ENCODE data around the gene HSDL1. TPM values are rescaled to one million over a fixed set of nuclear protein-coding genes. Genes with fewer than 3 reads are reported as not detected.

The HSDL1 gene
- total RNA-seq, 1 experiment from 2014 or later, result 35.8 TPM

DNA sequence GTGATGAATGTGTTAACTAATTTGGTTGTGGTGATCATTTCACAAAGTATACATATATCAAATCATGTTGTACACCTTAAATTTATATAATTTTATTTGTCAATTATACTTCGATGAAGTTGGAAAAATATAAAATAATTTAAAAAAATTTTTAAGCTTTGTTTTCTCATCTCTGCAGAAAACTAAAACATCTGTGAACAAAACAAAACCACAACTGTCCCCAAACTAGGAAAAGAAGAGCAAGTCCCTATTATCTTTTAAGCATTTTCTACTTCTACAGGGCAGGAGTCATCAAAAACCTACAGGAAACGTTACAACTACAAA is 6.5 kb downstream of the HSDL1 start (continued):
- TF ChIP-seq, protein P1, sequence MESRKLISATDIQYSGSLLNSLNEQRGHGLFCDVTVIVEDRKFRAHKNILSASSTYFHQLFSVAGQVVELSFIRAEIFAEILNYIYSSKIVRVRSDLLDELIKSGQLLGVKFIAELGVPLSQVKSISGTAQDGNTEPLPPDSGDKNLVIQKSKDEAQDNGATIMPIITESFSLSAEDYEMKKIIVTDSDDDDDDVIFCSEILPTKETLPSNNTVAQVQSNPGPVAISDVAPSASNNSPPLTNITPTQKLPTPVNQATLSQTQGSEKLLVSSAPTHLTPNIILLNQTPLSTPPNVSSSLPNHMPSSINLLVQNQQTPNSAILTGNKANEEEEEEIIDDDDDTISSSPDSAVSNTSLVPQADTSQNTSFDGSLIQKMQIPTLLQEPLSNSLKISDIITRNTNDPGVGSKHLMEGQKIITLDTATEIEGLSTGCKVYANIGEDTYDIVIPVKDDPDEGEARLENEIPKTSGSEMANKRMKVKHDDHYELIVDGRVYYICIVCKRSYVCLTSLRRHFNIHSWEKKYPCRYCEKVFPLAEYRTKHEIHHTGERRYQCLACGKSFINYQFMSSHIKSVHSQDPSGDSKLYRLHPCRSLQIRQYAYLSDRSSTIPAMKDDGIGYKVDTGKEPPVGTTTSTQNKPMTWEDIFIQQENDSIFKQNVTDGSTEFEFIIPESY (IDR thresholded peaks at IDR 0.05; ENCODE audit: extremely low read depth, insufficient replicate concordance, low read length), result no peak

DNA sequence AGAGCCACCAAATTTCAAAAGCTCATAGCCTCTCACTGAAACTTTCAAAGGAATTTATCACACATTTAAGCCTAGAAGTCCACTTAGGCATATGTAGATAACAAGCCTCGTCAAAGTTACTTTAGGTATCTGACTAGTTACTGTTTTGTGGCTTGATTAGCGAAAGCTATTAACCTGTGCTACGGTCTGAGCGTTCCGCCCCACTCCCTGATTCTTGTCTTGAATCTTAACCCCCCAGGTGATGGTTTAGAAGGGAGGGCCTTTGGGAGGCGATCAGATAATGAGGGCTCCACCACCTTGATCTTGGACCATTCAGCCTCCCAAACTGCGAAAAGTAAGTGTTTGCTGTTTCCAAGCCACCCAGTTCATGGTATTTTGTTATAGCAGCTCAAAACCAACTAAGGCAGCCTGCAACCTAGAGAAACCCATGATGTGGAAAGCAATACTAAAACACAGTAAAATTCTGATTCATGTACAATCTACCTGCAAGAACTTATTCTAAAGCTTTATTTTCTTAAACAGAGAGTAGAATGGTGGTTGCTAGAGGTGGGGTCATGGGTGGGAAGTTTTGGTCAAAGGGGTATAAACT is 7.1 kb downstream of the HSDL1 start:
- H3K4me3 ChIP-seq (replicated peaks in 1 of 2; ENCODE audit: low read depth in 1 of 2, low read length in 2 of 2), result no peak overlapping the region
- no peak overlapping the region for H2AFZ ChIP-seq (ENCODE audit: low read depth, low read length, poor library complexity, severe bottlenecking)
- ChIA-PET POLR2A (interaction anchor here (0.8 kb wide), 1 partner anchor 21 kb away, joined by 3 read pairs; the partner anchor contains the start of gene MBTPS1), RAD21 (ENCODE audit: low non-redundant PET in 1 of 2, low total read pairs in 2 of 2, uncharacterized antibody in 2 of 2, unreplicated experiment in 2 of 2) (no interaction called here), CTCF (no interaction called here)
- H3K4me1 ChIP-seq (ENCODE audit: control insufficient read depth in 1 of 2, insufficient read depth in 2 of 2, low read length in 2 of 2), result peaks cover 23 to 35% of the 10 kb centered on the region in 2 experiments
- DNase-seq (ENCODE audit: low read depth, low spot score) (no peak), ATAC-seq (no peak)
- H3K27me3 ChIP-seq (ENCODE audit: insufficient read depth, low read length), result no peaks in the 10 kb centered on the region
- BruUV-seq (replicated peaks), result no TSS peak
- intact Hi-C loops (cut with micrococcal nuclease), result no loop called here
- H3K36me3 ChIP-seq (ENCODE audit: control insufficient read depth in 1 of 2, insufficient read depth in 2 of 2, low read length in 2 of 2), result no peaks in the 10 kb centered on the region
- H3K27ac ChIP-seq (ENCODE audit: low read depth, low read length), result no peak overlapping the region
- no peak overlapping the region for H3K9ac ChIP-seq (ENCODE audit: low read length)
- TF ChIP-seq EZH2 (IDR thresholded peaks at IDR 0.05) (no peak), CBX3 (IDR thresholded peaks at IDR 0.05; ENCODE audit: low read depth) (no peak), EGR1 (IDR thresholded peaks at IDR 0.05; ENCODE audit: low read depth) (no peak), ZNF274 (IDR thresholded peaks at IDR 0.05; ENCODE audit: low read depth, low read length) (no peak), SIN3A (IDR thresholded peaks at IDR 0.05; ENCODE audit: low read depth) (no peak), SRF (IDR thresholded peaks at IDR 0.05; ENCODE audit: low read depth) (no peak), YY1 (IDR thresholded peaks at IDR 0.05; ENCODE audit: extremely low read depth, insufficient replicate concordance, low read depth, low read length) (no peak), FOSL1 (IDR thresholded peaks at IDR 0.05; ENCODE audit: low read depth) (no peak), EZH2phosphoT487 (IDR thresholded peaks at IDR 0.05; ENCODE audit: borderline replicate concordance) (no peak), ZFX (IDR thresholded peaks at IDR 0.05) (no peak), JUND (IDR thresholded peaks at IDR 0.05) (no peak), CEBPB (IDR thresholded peaks at IDR 0.05; ENCODE audit: low read depth) (no peak), POLR2AphosphoS5 (IDR thresholded peaks at IDR 0.05; ENCODE audit: low read depth, low read length) (no peak), RAD21 (IDR thresholded peaks at IDR 0.05; ENCODE audit: low read depth) (no peak), ELF1 (IDR thresholded peaks at IDR 0.05; ENCODE audit: borderline replicate concordance, low read depth) (no peak)
- TF ChIP-seq, protein P1 (IDR thresholded peaks at IDR 0.05; ENCODE audit: extremely low read depth, insufficient replicate concordance, low read length), result no peak
- TF ChIP-seq, protein P2, sequence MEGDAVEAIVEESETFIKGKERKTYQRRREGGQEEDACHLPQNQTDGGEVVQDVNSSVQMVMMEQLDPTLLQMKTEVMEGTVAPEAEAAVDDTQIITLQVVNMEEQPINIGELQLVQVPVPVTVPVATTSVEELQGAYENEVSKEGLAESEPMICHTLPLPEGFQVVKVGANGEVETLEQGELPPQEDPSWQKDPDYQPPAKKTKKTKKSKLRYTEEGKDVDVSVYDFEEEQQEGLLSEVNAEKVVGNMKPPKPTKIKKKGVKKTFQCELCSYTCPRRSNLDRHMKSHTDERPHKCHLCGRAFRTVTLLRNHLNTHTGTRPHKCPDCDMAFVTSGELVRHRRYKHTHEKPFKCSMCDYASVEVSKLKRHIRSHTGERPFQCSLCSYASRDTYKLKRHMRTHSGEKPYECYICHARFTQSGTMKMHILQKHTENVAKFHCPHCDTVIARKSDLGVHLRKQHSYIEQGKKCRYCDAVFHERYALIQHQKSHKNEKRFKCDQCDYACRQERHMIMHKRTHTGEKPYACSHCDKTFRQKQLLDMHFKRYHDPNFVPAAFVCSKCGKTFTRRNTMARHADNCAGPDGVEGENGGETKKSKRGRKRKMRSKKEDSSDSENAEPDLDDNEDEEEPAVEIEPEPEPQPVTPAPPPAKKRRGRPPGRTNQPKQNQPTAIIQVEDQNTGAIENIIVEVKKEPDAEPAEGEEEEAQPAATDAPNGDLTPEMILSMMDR (IDR thresholded peaks at IDR 0.05 in 2 of 3, conservative IDR thresholded peaks at IDR 0.05 in 1 of 3; ENCODE audit: borderline replicate concordance in 1 of 3, insufficient read depth in 1 of 3, low read depth in 2 of 3, low read length in 2 of 3), result no peak
- TF ChIP-seq, protein P3, sequence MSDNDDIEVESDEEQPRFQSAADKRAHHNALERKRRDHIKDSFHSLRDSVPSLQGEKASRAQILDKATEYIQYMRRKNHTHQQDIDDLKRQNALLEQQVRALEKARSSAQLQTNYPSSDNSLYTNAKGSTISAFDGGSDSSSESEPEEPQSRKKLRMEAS (IDR thresholded peaks at IDR 0.05), result no peak
- H3K9me3 ChIP-seq (ENCODE audit: control insufficient read depth in 1 of 2, insufficient read depth in 1 of 2, low read depth in 1 of 2, low read length in 2 of 2), result no peaks in the 10 kb centered on the region
- H4K20me1 ChIP-seq (ENCODE audit: insufficient read depth), result no peaks in the 10 kb centered on the region; the same call in 1 of the 2 replicates
- no peaks in the 10 kb centered on the region for H3K9me2 ChIP-seq (ENCODE audit: insufficient read depth)
- peaks cover 56% of the 10 kb centered on the region for H3K79me2 ChIP-seq (ENCODE audit: insufficient read depth, low read length)
- peak overlapping the region; percentile 24; the same call in 1 of the 2 replicates for H3K4me2 ChIP-seq (ENCODE audit: low read length)

All from HCT116 (cell line).